GM19238 (cell line): ENCODE data around the gene TMEM45B.

Experiments used
- DNase-seq: peaks from one replicate; pipeline ENCODE4 v3.0.0; 2011; ENCODE audit warnings: low spot score; ENCODE audit not compliant: insufficient read length

The TMEM45B gene

DNA sequence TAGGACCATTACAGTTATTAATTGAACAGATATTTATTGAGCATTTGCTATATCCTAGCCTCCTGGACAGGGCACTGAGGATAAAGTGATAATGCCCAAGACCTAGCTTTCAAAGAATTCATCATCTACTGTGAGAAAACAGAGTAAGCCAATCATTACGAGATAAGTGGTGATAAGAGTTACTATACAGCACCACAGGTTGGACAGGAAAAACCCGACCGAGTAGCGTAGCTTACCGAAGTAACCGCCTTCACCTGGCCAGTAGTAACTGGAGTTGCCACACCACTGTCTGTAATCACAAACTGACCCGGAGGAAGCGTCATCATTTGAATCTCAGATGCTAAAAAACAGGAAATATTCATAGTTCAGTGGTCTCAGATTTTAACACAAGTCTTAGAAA, 89.8 kb downstream of the TMEM45B start:
- no peak for DNase-seq
